ENCODE measurements around the gene TOPBP1.

TOPBP1 gene

DNA sequence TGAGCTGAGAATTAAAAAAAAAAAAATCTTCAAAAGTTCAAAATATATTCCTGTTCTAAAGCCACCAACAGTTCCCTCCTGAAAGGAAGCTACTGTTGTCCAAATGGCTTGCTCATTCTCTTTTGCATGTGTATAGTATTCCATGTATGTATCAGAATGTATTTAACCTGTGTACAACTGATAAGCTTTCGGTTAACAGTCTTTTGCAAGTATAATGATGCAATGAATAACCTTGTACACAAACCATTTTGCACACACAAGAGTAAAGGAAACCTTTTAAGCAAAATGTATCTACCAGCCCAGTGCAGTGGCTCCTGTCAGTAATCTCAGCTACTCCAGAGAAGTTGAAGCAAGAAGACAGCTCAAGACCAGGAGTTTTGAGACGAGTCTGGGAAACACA lies 32.6 kb downstream of the TOPBP1 start:
- TF ChIP-seq, protein P1, sequence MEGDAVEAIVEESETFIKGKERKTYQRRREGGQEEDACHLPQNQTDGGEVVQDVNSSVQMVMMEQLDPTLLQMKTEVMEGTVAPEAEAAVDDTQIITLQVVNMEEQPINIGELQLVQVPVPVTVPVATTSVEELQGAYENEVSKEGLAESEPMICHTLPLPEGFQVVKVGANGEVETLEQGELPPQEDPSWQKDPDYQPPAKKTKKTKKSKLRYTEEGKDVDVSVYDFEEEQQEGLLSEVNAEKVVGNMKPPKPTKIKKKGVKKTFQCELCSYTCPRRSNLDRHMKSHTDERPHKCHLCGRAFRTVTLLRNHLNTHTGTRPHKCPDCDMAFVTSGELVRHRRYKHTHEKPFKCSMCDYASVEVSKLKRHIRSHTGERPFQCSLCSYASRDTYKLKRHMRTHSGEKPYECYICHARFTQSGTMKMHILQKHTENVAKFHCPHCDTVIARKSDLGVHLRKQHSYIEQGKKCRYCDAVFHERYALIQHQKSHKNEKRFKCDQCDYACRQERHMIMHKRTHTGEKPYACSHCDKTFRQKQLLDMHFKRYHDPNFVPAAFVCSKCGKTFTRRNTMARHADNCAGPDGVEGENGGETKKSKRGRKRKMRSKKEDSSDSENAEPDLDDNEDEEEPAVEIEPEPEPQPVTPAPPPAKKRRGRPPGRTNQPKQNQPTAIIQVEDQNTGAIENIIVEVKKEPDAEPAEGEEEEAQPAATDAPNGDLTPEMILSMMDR (IDR thresholded peaks at IDR 0.05; ENCODE audit: borderline replicate concordance, extremely low read depth, low read length, poor library complexity, severe bottlenecking), result no peak
- TF ChIP-seq EZH2 (IDR thresholded peaks at IDR 0.05; ENCODE audit: borderline replicate concordance, low read depth, low read length, severe bottlenecking), result no peak
- H2AFZ ChIP-seq (ENCODE audit: low read depth, low read length), result no peak overlapping the region
- no peaks in the 10 kb centered on the region for H3K27me3 ChIP-seq (ENCODE audit: insufficient read depth, low read length, poor library complexity)
- no peaks in the 10 kb centered on the region for H3K9me3 ChIP-seq (ENCODE audit: insufficient read depth, low read length, severe bottlenecking)
- no peak overlapping the region for H3K4me2 ChIP-seq (ENCODE audit: insufficient read depth, low read length)
- H4K20me1 ChIP-seq (ENCODE audit: insufficient read depth, low read length), result peaks cover 22% of the 10 kb centered on the region; the same call in 1 of the 2 replicates
- DNase-seq (no peak), ATAC-seq (ENCODE audit: insufficient read depth, low read depth) (no peak)
- peaks cover 22% of the 10 kb centered on the region for H3K79me2 ChIP-seq (ENCODE audit: insufficient read depth, low read length)
- H3K36me3 ChIP-seq (ENCODE audit: insufficient read depth, low read length), result peaks cover 96% of the 10 kb centered on the region
- no peak overlapping the region for H3K9ac ChIP-seq (ENCODE audit: low read depth, low read length)
- no peaks in the 10 kb centered on the region for H3K4me1 ChIP-seq (ENCODE audit: insufficient read depth, low read length)
- H3K4me3 ChIP-seq (ENCODE audit: low read depth in 1 of 2, low read length in 2 of 2), result no peak overlapping the region
- H3K27ac ChIP-seq (ENCODE audit: low read length), result no peak overlapping the region

DNA sequence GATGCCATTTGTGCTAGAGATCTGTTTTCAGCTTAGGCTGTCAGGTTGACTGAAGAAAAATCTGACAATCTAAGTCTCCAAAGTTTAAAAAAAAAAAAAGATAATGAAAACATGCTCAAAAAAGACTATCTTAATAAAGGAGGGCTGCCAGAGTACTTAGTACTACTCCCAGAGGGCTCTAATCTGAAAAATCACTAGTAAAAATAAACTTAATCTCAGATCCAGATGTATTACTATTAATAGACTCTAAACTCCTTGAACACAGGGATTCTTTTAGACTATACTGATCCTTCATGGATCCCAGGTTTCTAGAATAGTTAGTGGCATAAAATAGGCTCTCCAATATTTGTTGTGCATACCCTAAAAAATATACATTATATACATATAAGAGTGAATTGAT lies 34.0 kb downstream of the TOPBP1 start:
- Histone ChIP-seq H3K9ac (ENCODE audit: low read depth, low read length) (no peak overlapping the region), H2AFZ (ENCODE audit: low read depth, low read length) (no peak overlapping the region), H3K27ac (ENCODE audit: low read length) (no peak overlapping the region), H3K4me1 (ENCODE audit: insufficient read depth, low read length) (no peaks in the 10 kb centered on the region), H3K4me3 (ENCODE audit: low read depth in 1 of 2, low read length in 2 of 2) (no peak overlapping the region), H3K36me3 (ENCODE audit: insufficient read depth, low read length) (peaks cover 94% of the 10 kb centered on the region), H3K27me3 (ENCODE audit: insufficient read depth, low read length, poor library complexity) (no peaks in the 10 kb centered on the region), H3K79me2 (ENCODE audit: insufficient read depth, low read length) (peaks cover 11% of the 10 kb centered on the region), H3K4me2 (ENCODE audit: insufficient read depth, low read length) (no peak overlapping the region), H4K20me1 (ENCODE audit: insufficient read depth, low read length) (peaks cover 19% of the 10 kb centered on the region; the same call in 1 of the 2 replicates), H3K9me3 (ENCODE audit: insufficient read depth, low read length, severe bottlenecking) (no peaks in the 10 kb centered on the region)
- ATAC-seq (ENCODE audit: insufficient read depth, low read depth), result no peak
- no peak for DNase-seq
- TF ChIP-seq, protein P1 (IDR thresholded peaks at IDR 0.05; ENCODE audit: borderline replicate concordance, extremely low read depth, low read length, poor library complexity, severe bottlenecking), result no peak
- no peak for TF ChIP-seq EZH2 (IDR thresholded peaks at IDR 0.05; ENCODE audit: borderline replicate concordance, low read depth, low read length, severe bottlenecking)

DNA sequence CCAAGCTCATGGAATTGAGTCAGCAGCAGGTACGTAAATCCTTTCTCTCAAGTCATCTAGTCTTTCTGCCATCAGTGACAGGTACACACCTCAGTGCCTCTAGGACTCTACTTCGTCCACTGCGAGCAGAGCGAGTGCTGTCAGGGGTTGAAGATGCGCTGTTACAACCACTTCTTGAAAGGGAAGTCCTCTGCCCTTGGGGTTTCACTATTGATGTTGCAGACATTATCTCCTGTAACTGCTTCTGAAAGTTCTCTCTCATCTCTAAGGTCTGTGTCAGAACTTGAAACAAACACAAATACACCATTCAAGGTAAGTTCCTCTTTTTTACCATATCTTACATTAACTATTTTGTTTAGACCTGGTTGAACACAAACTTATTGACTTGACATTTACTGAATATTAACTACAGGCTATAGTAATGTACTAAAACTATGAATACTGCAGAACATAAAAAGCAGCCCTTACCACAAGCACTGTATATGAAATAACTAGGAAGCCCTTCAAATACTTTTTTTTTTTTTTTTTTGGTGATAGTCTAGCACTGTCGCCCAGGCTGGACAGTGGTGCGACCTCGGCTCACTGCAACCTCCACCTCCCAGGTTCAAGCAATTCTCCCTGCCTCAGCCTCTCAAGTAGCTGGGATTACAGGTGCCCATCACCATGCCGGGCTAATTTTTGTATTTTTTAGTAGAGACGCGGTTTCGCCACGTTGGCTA lies 41.5 kb downstream of the TOPBP1 start:
- H3K4me1 ChIP-seq (ENCODE audit: insufficient read depth, low read length), result no peaks in the 10 kb centered on the region

More for the DNA sequence above, 41.5 kb downstream of the TOPBP1 start:
- ATAC-seq (ENCODE audit: insufficient read depth, low read depth), result no peak
- Histone ChIP-seq H3K4me3 (ENCODE audit: low read depth in 1 of 2, low read length in 2 of 2) (no peak overlapping the region), H3K36me3 (ENCODE audit: insufficient read depth, low read length) (peaks cover 98% of the 10 kb centered on the region), H3K79me2 (ENCODE audit: insufficient read depth, low read length) (no peaks in the 10 kb centered on the region; the same call in 1 of the 2 replicates), H3K4me2 (ENCODE audit: insufficient read depth, low read length) (no peak overlapping the region), H3K27ac (ENCODE audit: low read length) (no peak overlapping the region), H3K9ac (ENCODE audit: low read depth, low read length) (no peak overlapping the region), H3K27me3 (ENCODE audit: insufficient read depth, low read length, poor library complexity) (no peaks in the 10 kb centered on the region), H4K20me1 (ENCODE audit: insufficient read depth, low read length) (no peaks in the 10 kb centered on the region; the same call in 1 of the 2 replicates), H2AFZ (ENCODE audit: low read depth, low read length) (no peak overlapping the region), H3K9me3 (ENCODE audit: insufficient read depth, low read length, severe bottlenecking) (no peaks in the 10 kb centered on the region)
- TF ChIP-seq, protein P1 (IDR thresholded peaks at IDR 0.05; ENCODE audit: borderline replicate concordance, extremely low read depth, low read length, poor library complexity, severe bottlenecking), result no peak
- TF ChIP-seq EZH2 (IDR thresholded peaks at IDR 0.05; ENCODE audit: borderline replicate concordance, low read depth, low read length, severe bottlenecking), result no peak
- no peak for DNase-seq

Measured in DND-41 (cell line).